IMR-90 (cell line): ENCODE results near the gene GPAM. TPM values are rescaled to one million over a fixed set of nuclear protein-coding genes. Genes with fewer than 3 reads are reported as not detected.

Experiments used
- ATAC-seq: fragments of 200-7000 bp; cut with Tn5 transposase; 2 replicates; pipeline ENCODE4 v1.9.1; 2020; ENCODE audit warnings: low read depth, mild to moderate bottlenecking, moderate library complexity
- BruUV-seq: library from RNA; stranded (reverse); fragments of 400-500 nt; replicated peaks from 2 replicates; lab custom pipeline; 2021; lab: Mats Ljungman, UMichigan
- CTCF ChIA-PET: fragments of 300-600 bp; formaldehyde crosslinking; extraction: SDS; loops from one replicate; lab custom pipeline; 2021; ENCODE audit warnings: antibody characterized with exemption; lab: Yijun Ruan, JAX
- POLR2A ChIA-PET: fragments of 300-600 bp; sonication (Branson Sonifier 250); formaldehyde crosslinking; loops from one replicate; lab custom pipeline; 2022; ENCODE audit warnings: antibody characterized with exemption; ENCODE audit not compliant: unreplicated experiment; lab: Charles Lee
- DNase-seq: peaks from one replicate; pipeline ENCODE4 v3.0.0; 2013
- H2AFZ ChIP-seq: replicated peaks from 2 replicates; pipeline ENCODE3; 2013; ENCODE audit warnings: low read length, mild to moderate bottlenecking; ENCODE audit not compliant: poor library complexity
- H2AK5ac ChIP-seq: 2 replicates; pipeline ENCODE4 v1.6.1; 2013; ENCODE audit warnings: low read depth, low read length, inconsistent platforms
- H2AK9ac ChIP-seq: replicated peaks from 2 replicates; pipeline ENCODE3; 2013; ENCODE audit warnings: mild to moderate bottlenecking, low read depth, low read length, moderate library complexity; ENCODE audit not compliant: poor library complexity
- H2BK120ac ChIP-seq: 2 replicates; pipeline ENCODE4 v1.6.1; 2013; ENCODE audit warnings: low read depth, low read length, inconsistent platforms
- H2BK15ac ChIP-seq: 3 replicates; pipeline ENCODE4 v1.6.1; 2013; ENCODE audit warnings: low read depth, low read length, inconsistent platforms
- H2BK20ac ChIP-seq: 2 replicates; pipeline ENCODE4 v1.6.1; 2013; ENCODE audit warnings: low read depth, mild to moderate bottlenecking, inconsistent platforms, low read length, moderate library complexity
- H2BK5ac ChIP-seq: 2 replicates; pipeline ENCODE4 v1.6.1; 2013; ENCODE audit warnings: mild to moderate bottlenecking, low read depth, low read length, inconsistent platforms; ENCODE audit not compliant: poor library complexity, severe bottlenecking
- H3K14ac ChIP-seq: replicated peaks from 2 replicates; pipeline ENCODE4 v1.6.1; 2013; ENCODE audit warnings: low read depth, low read length, inconsistent platforms
- H3K18ac ChIP-seq: 2 replicates; pipeline ENCODE4 v1.6.1; 2013; ENCODE audit warnings: low read depth, low read length, control low read depth
- H3K23ac ChIP-seq: 2 replicates; pipeline ENCODE4 v1.6.1; 2013; ENCODE audit warnings: low read depth, low read length, inconsistent platforms
- H3K27ac ChIP-seq: 2 replicates; pipeline ENCODE4 v1.5.1; 2013; ENCODE audit warnings: mild to moderate bottlenecking, control low read depth, low read length; ENCODE audit not compliant: insufficient read depth
- H3K27me3 ChIP-seq: 2 replicates; pipeline ENCODE4 v1.6.1; 2013; ENCODE audit warnings: low read length; ENCODE audit not compliant: control insufficient read depth, insufficient read depth
- H3K36me3 ChIP-seq: 2 replicates; pipeline ENCODE4 v1.6.1; 2013; ENCODE audit warnings: low read length, mixed read lengths; ENCODE audit not compliant: control insufficient read depth, insufficient read depth
- H3K4ac ChIP-seq: 2 replicates; pipeline ENCODE4 v1.6.1; 2013; ENCODE audit warnings: low read depth, low read length, inconsistent platforms
- H3K4me1 ChIP-seq: 2 replicates; pipeline ENCODE4 v1.6.1; 2013; ENCODE audit warnings: low read length, mixed read lengths; ENCODE audit not compliant: control insufficient read depth, insufficient read depth
- H3K4me2 ChIP-seq: 2 replicates; pipeline ENCODE4 v1.6.1; 2013; ENCODE audit warnings: low read depth, mild to moderate bottlenecking, control low read depth, low read length, moderate library complexity
- H3K4me3 ChIP-seq: 2 replicates; pipeline ENCODE4 v1.5.1; 2013; ENCODE audit warnings: low read depth, mild to moderate bottlenecking, control low read depth, low read length, moderate library complexity; ENCODE audit not compliant: insufficient read depth
- H3K56ac ChIP-seq: 2 replicates; pipeline ENCODE4 v1.6.1; 2013; ENCODE audit warnings: low read length, inconsistent platforms; ENCODE audit not compliant: insufficient read depth; ENCODE audit errors: extremely low read depth
- H3K79me1 ChIP-seq, 2 experiments: 2 replicates each; pipeline ENCODE4 v1.6.1; 2013; ENCODE audit warnings: low read length in 2 of 2, inconsistent platforms in 1 of 2, low read depth in 1 of 2
- H3K9ac ChIP-seq: 2 replicates; pipeline ENCODE4 v1.6.1; 2013; ENCODE audit warnings: low read depth, low read length, control low read depth
- H3K9me1 ChIP-seq: 2 replicates; pipeline ENCODE4 v1.6.1; 2013; ENCODE audit warnings: low read length, inconsistent platforms; ENCODE audit not compliant: insufficient read depth
- H3K9me3 ChIP-seq: 2 replicates; pipeline ENCODE4 v1.6.1; 2013; ENCODE audit warnings: low read length; ENCODE audit not compliant: control insufficient read depth, insufficient read depth
- H4K20me1 ChIP-seq: 2 replicates; pipeline ENCODE4 v1.6.1; 2013; ENCODE audit warnings: low read length, inconsistent platforms; ENCODE audit not compliant: insufficient read depth
- H4K5ac ChIP-seq: 2 replicates; pipeline ENCODE4 v1.6.1; 2013; ENCODE audit warnings: mild to moderate bottlenecking, low read depth, low read length, control low read depth
- H4K8ac ChIP-seq, 2 experiments: 2 replicates each; pipeline ENCODE4 v1.6.1; 2013; ENCODE audit warnings: low read depth in 2 of 2, low read length in 2 of 2, control low read depth in 1 of 2, inconsistent platforms in 1 of 2
- H4K91ac ChIP-seq: 2 replicates; pipeline ENCODE4 v1.6.1; 2013; ENCODE audit warnings: low read depth, low read length, inconsistent platforms; ENCODE audit not compliant: insufficient read depth
- CEBPB ChIP-seq: IDR thresholded peaks from 2 replicates; pipeline ENCODE4 v1.6.1; 2012; ENCODE audit warnings: low read depth, low read length, improper control_type of control experiment
- CHD1 ChIP-seq: IDR thresholded peaks from 2 replicates; pipeline ENCODE4 v1.6.1; 2012; ENCODE audit warnings: low read depth, low read length, improper control_type of control experiment
- MAFK ChIP-seq: IDR thresholded peaks from 2 replicates; pipeline ENCODE4 v1.6.1; 2012; ENCODE audit warnings: low read depth, low read length, improper control_type of control experiment
- WGBS, 2 experiments: methylation state at CpG; one replicate each; pipeline versions ENCODE4 v1.1.5 to v1.1.7; 2013; ENCODE audit warnings: missing lambda C conversion rate in 2 of 2; ENCODE audit not compliant: insufficient read length in 1 of 2; ENCODE audit errors: extremely low coverage in 2 of 2; 5-methylcytosine and 5-hydroxymethylcytosine counted together
- dilution Hi-C: fragments of 300-500 bp; cut with HindIII; formaldehyde crosslinking; loops from one replicate; pipeline ENCODE4 v1.14.3; 2018; ENCODE audit warnings: low sequenced_read_pairs; ENCODE audit not compliant: unreplicated experiment
- in situ Hi-C: fragments of 300-500 bp; cut with MboI; formaldehyde crosslinking; loops from 3 replicates; pipeline ENCODE4 v1.14.3; 2019; ENCODE audit warnings: low sequenced_read_pairs, inconsistent platforms, mixed read lengths
- intact Hi-C: fragments of 100-400 bp; cut with micrococcal nuclease; formaldehyde crosslinking; loops from 2 replicates; pipeline ENCODE4 v1.10.0; 2022
- polyA plus RNA-seq, 3 experiments: library from polyadenylated mRNA; depleted of rRNA; stranded (reverse); fragments of >200 nt; gene quantifications; 2 replicates each; pipeline ENCODE4 v1.2.3, GENCODE V29; 2012; ENCODE audit warnings: low replicate concordance in 1 of 3
- total RNA-seq: library from RNA; depleted of rRNA; stranded (reverse); fragments of >200 nt; gene quantifications from 2 replicates; pipeline ENCODE4 v1.2.3, GENCODE V29; 2012

GPAM gene
- total and polyA plus RNA-seq, 2 of the 4 experiments (the other 2 are of a cell fraction), result 3.5 to 11.5 TPM

DNA sequence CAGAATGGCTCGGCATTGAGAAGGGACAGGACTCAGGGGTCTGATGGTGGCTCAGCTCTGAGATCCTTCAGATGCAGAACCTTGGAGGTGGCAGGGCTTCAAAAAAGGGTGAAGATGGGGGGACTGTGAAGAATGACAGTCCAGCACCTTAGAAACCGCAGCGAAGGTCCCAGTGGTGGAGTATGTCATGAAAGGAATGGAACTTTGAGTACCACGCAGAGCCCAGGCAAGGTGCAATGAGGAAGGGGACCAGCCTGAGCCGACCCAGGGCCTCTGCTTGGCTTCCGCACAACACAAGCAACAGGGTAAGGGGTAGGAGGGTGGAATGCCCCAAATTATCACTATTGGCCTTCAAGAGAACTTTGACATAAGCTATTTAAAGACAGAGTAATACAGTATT is 8.2 kb upstream of the GPAM start:
- no peak overlapping the region for H4K91ac ChIP-seq
- TF ChIP-seq CHD1 (no peak), MAFK (no peak), CEBPB (no peak)
- no peak overlapping the region for H3K23ac ChIP-seq
- ChIA-PET POLR2A (no interaction called here), CTCF (no interaction called here)
- H2AK5ac ChIP-seq, result no peak overlapping the region
- H3K27ac ChIP-seq, result no peak overlapping the region
- no peak overlapping the region for H2BK5ac ChIP-seq
- H2BK20ac ChIP-seq, result no peak overlapping the region
- dilution Hi-C loops, result no loop called here
- no peak overlapping the region for H3K4ac ChIP-seq
- in situ Hi-C loops, result no loop called here
- intact Hi-C loops, result no loop called here
- H3K4me2 ChIP-seq, result no peak overlapping the region
- H2AK9ac ChIP-seq, result no peak overlapping the region
- no peaks in the 10 kb centered on the region for H3K9me3 ChIP-seq
- H3K36me3 ChIP-seq, result no peaks in the 10 kb centered on the region
- 0 out of 2 replicates have a peak, but pooled peaks cover 2% of the 10 kb centered on the region for H3K9me1 ChIP-seq
- H3K9ac ChIP-seq, result no peak overlapping the region
- H3K18ac ChIP-seq, result no peak overlapping the region
- WGBS, 2 experiments, result 79% methylated on average over 4 of the region's 6 CpGs; no CpG with 5 or more reads in 1 of the 2 experiments
- H3K4me3 ChIP-seq, result no peak overlapping the region
- no peak for ATAC-seq
- no peak overlapping the region for H4K8ac ChIP-seq
- H2BK15ac ChIP-seq, result no peak overlapping the region
- no peaks in the 10 kb centered on the region for H3K27me3 ChIP-seq
- H3K14ac ChIP-seq, result no peak overlapping the region
- H4K5ac ChIP-seq, result no peak overlapping the region
- H3K79me1 ChIP-seq, result no peaks in the 10 kb centered on the region
- no peak overlapping the region for H2AFZ ChIP-seq
- no peak overlapping the region for H3K56ac ChIP-seq
- no peaks in the 10 kb centered on the region; the same call in 1 of the 2 replicates for H3K4me1 ChIP-seq
- H2BK120ac ChIP-seq, result no peak overlapping the region
- no peak for DNase-seq
- no peaks in the 10 kb centered on the region for H4K20me1 ChIP-seq
- BruUV-seq, result no TSS peak
